ENCODE results near the gene ZNF467.

Gene ZNF467

GRCh38 chr7:149814494-149814893 is 41.1 kb upstream of the ZNF467 start:
- DNase-seq (ENCODE audit: low spot score): no peak
- no peak for TF ChIP-seq CTCF (IDR thresholded peaks at IDR 0.05)
- Histone ChIP-seq H3K4me3 (no peak overlapping the region), H3K27ac (no peak overlapping the region)

DNA sequence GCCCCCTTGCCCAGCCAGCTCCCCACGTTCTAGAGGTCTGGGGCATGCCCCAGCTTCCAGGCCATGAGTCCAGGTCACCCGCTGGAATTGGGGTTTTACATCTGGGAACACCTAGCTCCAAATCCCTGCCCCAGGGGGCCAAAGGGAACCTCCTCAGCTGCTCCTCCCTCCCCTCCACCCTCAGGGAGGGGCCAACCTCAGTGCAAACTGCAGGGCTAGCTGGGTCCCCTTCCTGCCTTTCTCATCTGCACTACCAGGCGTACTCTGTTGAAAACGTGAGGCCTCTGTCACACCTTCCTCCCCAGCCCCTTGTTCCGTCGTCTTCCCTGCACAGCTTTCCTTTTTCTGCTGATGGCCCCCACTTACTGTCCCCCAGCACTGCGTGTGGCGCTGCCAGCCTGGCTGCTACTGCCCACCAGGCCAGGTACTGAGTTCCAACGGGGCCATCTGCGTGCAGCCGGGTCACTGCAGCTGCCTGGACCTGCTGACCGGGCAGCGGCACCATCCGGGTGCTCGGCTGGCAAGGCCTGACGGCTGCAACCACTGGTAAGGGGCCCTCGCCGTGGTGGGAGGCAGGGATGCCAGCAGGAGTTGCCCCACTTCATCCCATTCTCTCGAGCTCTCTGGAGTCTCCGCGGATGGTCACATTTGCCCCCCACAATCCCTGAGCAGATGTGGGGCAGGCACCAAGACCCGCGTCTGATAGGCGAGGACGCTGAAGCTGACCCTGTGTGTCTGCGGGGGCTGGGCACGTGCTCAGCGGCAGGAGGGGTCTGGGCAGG is 40.1 kb upstream of the ZNF467 start:
- TF ChIP-seq CTCF (IDR thresholded peaks at IDR 0.05): no peak
- DNase-seq (ENCODE audit: low spot score): no peak
- Histone ChIP-seq H3K4me3 (no peak overlapping the region), H3K27ac (no peak overlapping the region)

DNA sequence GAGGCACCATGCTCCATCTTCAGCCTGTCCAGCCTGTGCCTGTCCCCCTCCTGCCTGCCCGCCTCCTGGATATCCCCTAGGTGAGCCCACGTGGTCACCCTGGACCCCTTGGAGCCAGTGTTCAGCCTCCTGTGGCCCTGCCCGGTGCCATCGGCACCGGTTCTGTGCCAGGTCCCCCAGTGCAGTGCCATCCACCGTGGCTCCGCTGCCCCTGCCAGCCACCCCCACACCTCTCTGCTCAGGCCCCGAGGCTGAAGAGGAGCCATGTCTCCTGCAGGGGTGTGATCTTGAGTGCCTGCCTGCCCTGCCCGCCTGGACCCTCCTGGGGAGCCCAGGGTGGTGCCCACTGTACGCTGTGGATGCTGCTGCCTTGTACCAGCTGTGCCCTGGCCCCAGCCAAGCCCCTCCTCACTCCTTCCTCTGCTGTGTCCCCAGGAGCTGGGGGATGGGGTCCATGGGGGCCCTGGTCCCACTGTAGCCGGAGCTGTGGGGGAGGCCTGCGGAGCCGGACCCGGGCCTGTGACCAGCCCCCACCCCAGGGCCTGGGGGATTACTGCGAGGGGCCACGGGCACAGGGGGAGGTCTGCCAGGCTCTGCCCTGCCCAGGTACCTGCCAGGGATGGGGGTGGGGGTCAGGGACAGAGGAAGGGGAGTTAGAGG is 38.6 kb upstream of the ZNF467 start:
- Histone ChIP-seq H3K27ac (no peak overlapping the region), H3K4me3 (no peak overlapping the region)
- no peak for TF ChIP-seq CTCF (IDR thresholded peaks at IDR 0.05)
- no peak for DNase-seq (ENCODE audit: low spot score)

GRCh38 chr7:149811221-149811620 is 37.8 kb upstream of the ZNF467 start:
- Histone ChIP-seq H3K4me3 (no peak overlapping the region), H3K27ac (no peak overlapping the region)
- no peak for DNase-seq (ENCODE audit: low spot score)
- no peak for TF ChIP-seq CTCF (IDR thresholded peaks at IDR 0.05)

GRCh38 chr7:149809215-149809614 is 35.8 kb upstream of the ZNF467 start:
- DNase-seq (ENCODE audit: low spot score): no peak
- Histone ChIP-seq H3K4me3 (no peak overlapping the region), H3K27ac (no peak overlapping the region)
- no peak for TF ChIP-seq CTCF (IDR thresholded peaks at IDR 0.05)

- H3K27ac ChIP-seq: no peak overlapping the region
- H3K4me3 ChIP-seq: no peak overlapping the region
- TF ChIP-seq CTCF (IDR thresholded peaks at IDR 0.05): no peak
- DNase-seq (ENCODE audit: low spot score): no peak
Observed at GRCh38 chr7:149808311-149808710, 34.9 kb upstream of the ZNF467 start.

GRCh38 chr7:149806726-149807125 is 33.3 kb upstream of the ZNF467 start:
- no peak for DNase-seq (ENCODE audit: low spot score)
- H3K4me3 ChIP-seq: no peak overlapping the region
- TF ChIP-seq CTCF (IDR thresholded peaks at IDR 0.05): no peak
- no peak overlapping the region for H3K27ac ChIP-seq

Data from coronary artery (tissue), 2 donors.